ENCODE data around the gene LIMK2.

LIMK2 gene

DNA sequence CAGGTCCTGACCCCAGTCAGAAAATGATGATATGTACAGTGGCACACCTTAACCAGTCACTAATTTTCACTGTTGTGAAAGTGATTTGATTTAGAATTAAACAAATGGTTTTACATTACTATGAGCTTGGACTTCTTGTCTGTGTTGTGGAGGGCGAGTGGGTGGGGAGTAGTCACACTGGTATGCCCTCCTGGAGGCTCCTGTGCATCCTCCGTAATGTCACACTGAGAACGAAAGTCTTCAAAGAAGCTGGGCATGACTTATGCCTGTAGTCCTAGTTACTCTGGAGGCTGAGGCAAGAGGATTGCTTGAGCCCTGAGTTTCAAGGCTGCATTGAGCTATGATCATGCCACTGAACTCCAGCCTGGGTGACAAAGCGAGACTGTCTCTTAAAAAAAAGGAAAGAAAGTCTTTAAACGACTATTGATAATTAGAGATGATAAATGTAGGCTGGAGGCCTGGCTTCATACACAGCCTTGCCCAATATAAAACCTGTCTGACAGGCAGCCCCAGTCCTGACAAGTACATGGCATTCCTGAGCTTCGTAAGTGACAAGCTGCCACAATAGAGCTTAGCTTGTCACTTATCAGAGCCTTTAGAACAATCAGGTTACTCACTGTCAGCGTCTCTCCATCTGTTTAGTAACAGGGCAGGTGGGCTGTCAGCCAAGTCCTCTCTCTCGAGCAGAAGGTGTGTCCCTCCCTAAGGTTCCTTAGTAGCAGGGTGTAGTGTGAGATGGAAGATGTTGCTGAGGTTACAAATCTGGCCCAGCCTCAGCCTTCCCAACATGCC lies 5.0 kb upstream of the LIMK2 start:
- Histone ChIP-seq H3K36me3 (ENCODE audit: low read length) (no peaks in the 10 kb centered on the region), H3K9me2 (replicated peaks; ENCODE audit: insufficient read depth, low read length) (no peaks in the 10 kb centered on the region), H3K9ac (ENCODE audit: low read length) (no peak overlapping the region), H3K27ac (ENCODE audit: low read depth, low read length) (no peak overlapping the region), H3K4me3 (ENCODE audit: insufficient read depth, low read length, poor library complexity, severe bottlenecking) (no peak overlapping the region), H2AFZ (ENCODE audit: low read depth, low read length, severe bottlenecking) (no peak overlapping the region), H3F3A (ENCODE audit: insufficient read depth) (no peaks in the 10 kb centered on the region), H3K27me3 (ENCODE audit: low read length) (no peaks in the 10 kb centered on the region), H3K79me2 (ENCODE audit: insufficient read depth, low read length) (no peaks in the 10 kb centered on the region), H4K20me1 (ENCODE audit: low read depth, low read length) (no peaks in the 10 kb centered on the region), H3K4me2 (ENCODE audit: low read depth, low read length, poor library complexity, severe bottlenecking) (no peak overlapping the region), H3K9me3 (ENCODE audit: insufficient read depth, low read length) (no peaks in the 10 kb centered on the region)
- TF ChIP-seq, protein P1, sequence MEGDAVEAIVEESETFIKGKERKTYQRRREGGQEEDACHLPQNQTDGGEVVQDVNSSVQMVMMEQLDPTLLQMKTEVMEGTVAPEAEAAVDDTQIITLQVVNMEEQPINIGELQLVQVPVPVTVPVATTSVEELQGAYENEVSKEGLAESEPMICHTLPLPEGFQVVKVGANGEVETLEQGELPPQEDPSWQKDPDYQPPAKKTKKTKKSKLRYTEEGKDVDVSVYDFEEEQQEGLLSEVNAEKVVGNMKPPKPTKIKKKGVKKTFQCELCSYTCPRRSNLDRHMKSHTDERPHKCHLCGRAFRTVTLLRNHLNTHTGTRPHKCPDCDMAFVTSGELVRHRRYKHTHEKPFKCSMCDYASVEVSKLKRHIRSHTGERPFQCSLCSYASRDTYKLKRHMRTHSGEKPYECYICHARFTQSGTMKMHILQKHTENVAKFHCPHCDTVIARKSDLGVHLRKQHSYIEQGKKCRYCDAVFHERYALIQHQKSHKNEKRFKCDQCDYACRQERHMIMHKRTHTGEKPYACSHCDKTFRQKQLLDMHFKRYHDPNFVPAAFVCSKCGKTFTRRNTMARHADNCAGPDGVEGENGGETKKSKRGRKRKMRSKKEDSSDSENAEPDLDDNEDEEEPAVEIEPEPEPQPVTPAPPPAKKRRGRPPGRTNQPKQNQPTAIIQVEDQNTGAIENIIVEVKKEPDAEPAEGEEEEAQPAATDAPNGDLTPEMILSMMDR (IDR thresholded peaks at IDR 0.05; ENCODE audit: insufficient read depth, low read length, poor library complexity, severe bottlenecking) = no peak
- no peak for TF ChIP-seq EZH2phosphoT487 (conservative IDR thresholded peaks at IDR 0.05; ENCODE audit: low read length)

DNA sequence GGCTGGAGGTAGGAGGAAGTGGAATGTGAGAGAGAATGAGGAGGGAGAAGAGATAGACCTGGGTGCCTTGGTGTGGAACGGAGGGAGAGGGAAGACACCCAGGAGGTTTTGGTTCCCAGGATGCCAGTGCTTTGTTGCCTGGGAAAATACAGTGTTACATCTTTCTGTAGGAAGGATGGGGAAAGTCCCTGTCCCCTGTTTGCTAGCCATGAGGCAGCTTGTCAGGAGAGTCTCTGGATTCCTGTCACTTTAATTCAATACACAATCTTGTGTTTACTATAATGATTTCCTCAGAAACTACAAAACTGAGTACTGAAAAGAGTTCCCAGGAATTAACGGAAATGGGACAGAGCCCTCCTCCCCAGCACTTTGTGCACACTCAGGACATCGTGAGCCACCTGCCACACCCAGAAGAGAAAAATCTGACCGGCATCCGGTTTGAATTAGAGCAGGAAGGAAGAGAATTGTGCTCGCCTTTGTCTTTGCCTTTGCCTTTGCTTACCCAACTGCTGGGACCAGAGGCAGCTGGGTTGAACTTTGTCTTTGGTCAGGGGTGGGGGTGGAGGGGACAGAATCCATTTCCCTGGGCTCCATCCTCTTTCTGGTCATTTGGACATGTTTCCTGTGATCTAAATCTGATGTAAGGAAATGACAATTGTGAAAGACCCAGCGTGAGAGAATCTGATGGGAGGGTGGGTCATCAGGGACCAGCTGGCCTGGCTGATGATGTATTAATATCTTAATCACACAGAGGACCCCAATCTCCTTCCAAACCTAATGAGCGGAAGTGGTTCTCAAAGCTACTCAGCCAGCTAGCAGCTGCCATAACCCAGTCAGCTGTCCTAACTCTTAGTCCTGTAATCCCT lies 1.3 kb upstream of the LIMK2 start:
- H3K9me3 ChIP-seq (ENCODE audit: insufficient read depth, low read length) = no peaks in the 10 kb centered on the region
- no peak for TF ChIP-seq EZH2phosphoT487 (conservative IDR thresholded peaks at IDR 0.05; ENCODE audit: low read length)
- TF ChIP-seq, protein P1 (IDR thresholded peaks at IDR 0.05; ENCODE audit: insufficient read depth, low read length, poor library complexity, severe bottlenecking) = no peak
- no peaks in the 10 kb centered on the region for H3K36me3 ChIP-seq (ENCODE audit: low read length)
- H3K79me2 ChIP-seq (ENCODE audit: insufficient read depth, low read length) = peaks cover 26% of the 10 kb centered on the region
- no peak overlapping the region for H3K4me3 ChIP-seq (ENCODE audit: insufficient read depth, low read length, poor library complexity, severe bottlenecking)
- peak overlapping the region; percentile 17; the same call in 1 of the 2 replicates for H3K27ac ChIP-seq (ENCODE audit: low read depth, low read length)
- no peak overlapping the region for H3K9ac ChIP-seq (ENCODE audit: low read length)
- no peaks in the 10 kb centered on the region for H3K27me3 ChIP-seq (ENCODE audit: low read length)
- peak overlapping the region; percentile 22 for H2AFZ ChIP-seq (ENCODE audit: low read depth, low read length, severe bottlenecking)
- no peaks in the 10 kb centered on the region for H4K20me1 ChIP-seq (ENCODE audit: low read depth, low read length)
- no peaks in the 10 kb centered on the region for H3F3A ChIP-seq (ENCODE audit: insufficient read depth)
- no peaks in the 10 kb centered on the region for H3K9me2 ChIP-seq (replicated peaks; ENCODE audit: insufficient read depth, low read length)
- peak overlapping the region; percentile 61 for H3K4me2 ChIP-seq (ENCODE audit: low read depth, low read length, poor library complexity, severe bottlenecking)

DNA sequence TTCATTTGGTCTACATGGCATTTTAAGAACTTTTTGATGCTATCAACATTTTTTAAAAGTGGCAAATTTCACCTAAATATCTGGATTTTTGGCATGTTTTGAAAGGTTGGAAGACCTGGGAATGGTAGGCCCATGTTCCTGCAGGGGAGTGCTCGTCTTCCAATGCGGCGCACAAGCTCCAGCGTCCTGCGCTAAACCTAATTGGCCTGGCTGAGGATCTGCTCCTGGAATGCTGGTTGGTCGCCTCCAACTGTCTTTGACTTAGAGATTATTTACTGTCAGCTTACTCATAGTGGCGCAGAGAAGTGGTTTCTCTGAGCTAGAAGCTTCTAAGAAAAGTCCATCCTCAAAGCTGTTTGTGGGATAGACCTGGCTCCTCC lies 626 bp upstream of the LIMK2 start:
- Histone ChIP-seq H3F3A (ENCODE audit: insufficient read depth) (no peaks in the 10 kb centered on the region), H3K36me3 (ENCODE audit: low read length) (no peaks in the 10 kb centered on the region), H3K4me3 (ENCODE audit: insufficient read depth, low read length, poor library complexity, severe bottlenecking) (no peak overlapping the region), H3K9me2 (replicated peaks; ENCODE audit: insufficient read depth, low read length) (no peaks in the 10 kb centered on the region), H3K79me2 (ENCODE audit: insufficient read depth, low read length) (peaks cover 31% of the 10 kb centered on the region), H3K9ac (ENCODE audit: low read length) (peak overlapping the region; percentile 93), H3K27me3 (ENCODE audit: low read length) (no peaks in the 10 kb centered on the region), H2AFZ (ENCODE audit: low read depth, low read length, severe bottlenecking) (peak overlapping the region; percentile 95), H4K20me1 (ENCODE audit: low read depth, low read length) (no peaks in the 10 kb centered on the region), H3K9me3 (ENCODE audit: insufficient read depth, low read length) (no peaks in the 10 kb centered on the region), H3K4me2 (ENCODE audit: low read depth, low read length, poor library complexity, severe bottlenecking) (peak overlapping the region; percentile 61), H3K27ac (ENCODE audit: low read depth, low read length) (no peak overlapping the region)
- TF ChIP-seq, protein P1 (IDR thresholded peaks at IDR 0.05; ENCODE audit: insufficient read depth, low read length, poor library complexity, severe bottlenecking) = no peak

All from SU-DHL-6 (cell line).